AG20443 (cell line): ENCODE data around the gene TADA2B.

Experiments
- DNase-seq: peaks from one replicate; pipeline ENCODE4 v3.0.0; 2012; ENCODE audit warnings: low spot score, mixed read lengths

The TADA2B gene

GRCh38 chr4:7043284-7044136, at the start of gene TADA2B:
Gene TADA2B (plus strand): TSS chr4:7043372. CDS start chr4:7043580, 208 bp downstream.
- no peak for DNase-seq

- no peak for DNase-seq
Observed at GRCh38 chr4:6996481-6996880, 46.7 kb upstream of the TADA2B start.

DNA sequence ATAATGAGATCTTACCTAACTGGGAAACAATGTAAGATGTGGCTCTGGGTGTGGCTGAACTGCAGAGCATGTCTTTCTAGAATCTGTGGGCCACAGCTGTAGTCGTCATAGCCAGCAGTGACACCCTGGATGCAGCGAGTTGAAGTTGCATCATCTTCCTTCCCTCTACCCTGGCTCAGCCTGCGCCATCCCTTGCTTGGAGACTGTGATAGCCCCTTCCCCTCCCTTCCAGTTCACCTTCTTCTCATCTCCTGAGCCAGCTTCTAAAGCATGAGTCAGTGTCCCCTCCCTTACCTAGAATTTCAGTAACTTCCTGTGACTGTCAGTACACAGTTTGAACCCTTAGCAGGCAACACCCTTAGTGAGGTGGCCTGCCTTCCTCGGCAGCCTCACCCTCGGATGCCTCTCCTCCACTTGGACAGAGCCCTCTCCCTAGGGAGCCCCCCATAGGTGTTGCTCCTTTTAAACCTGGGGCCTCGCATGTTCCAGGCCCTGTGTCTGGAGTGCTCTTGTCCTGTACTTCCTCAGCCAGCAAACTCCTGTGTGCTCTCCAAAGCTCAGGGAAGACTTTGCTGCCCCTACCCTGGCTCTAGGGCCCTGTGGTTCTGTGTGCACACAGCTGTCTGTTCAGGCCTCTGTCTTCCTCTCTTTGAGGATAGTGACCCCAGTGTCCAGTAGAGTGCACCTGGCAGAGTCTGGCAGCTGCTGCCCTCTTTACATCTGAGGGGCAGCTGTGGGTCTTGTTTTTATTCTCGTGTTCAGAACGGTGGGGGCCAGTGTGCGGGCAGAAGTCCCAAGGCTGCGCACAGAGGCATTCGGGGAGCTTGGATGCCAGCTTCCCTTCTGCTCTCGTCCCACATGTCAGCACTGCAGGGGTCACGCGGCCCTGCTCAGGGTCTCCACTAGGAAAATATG, 43.7 kb upstream of the TADA2B start:
- peak; percentile 5 for DNase-seq

- peak; percentile 1 for DNase-seq
Observed at GRCh38 chr4:7000421-7001176, 42.6 kb upstream of the TADA2B start.

DNA sequence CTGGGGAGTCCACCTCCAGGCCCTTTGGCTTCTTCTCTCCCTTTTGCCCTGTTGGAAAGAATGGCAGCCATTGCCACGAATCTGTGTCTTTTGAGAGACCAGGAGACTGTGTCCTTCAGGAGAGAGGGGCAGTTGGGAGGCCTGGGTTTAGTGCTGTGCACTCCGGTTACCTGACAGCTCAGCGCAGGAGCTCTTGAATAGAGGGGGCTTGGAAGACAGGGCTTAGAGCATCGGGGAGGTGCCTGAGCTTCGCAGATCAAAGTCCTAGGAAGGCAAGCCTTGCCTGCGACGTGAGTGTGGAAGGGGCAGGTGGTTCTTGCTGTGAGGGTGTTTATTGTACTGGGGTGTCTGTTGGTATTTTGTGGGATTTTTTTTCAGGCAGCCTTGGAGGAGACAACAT, 41.9 kb upstream of the TADA2B start:
- DNase-seq, result peak; percentile 1

DNA sequence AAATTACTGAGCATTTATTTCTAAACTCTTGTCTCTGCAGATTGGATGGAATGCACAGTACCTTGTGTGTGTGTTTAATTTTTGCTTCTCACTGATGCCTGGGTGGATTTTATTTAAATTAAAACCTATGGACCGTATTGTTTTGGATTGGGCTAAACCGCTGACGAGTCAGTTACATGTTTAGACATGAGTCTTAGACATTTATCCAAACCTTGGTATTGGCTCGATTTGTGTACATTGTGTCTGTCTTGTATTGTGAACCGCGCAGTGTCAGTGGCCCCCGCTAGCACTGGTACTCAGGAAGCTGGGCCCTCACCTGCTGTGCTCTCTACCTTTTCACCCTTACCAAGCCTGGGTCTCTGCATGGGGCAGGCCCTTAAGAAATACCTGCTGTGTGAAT, 40.8 kb upstream of the TADA2B start:
- DNase-seq, result no peak

DNA sequence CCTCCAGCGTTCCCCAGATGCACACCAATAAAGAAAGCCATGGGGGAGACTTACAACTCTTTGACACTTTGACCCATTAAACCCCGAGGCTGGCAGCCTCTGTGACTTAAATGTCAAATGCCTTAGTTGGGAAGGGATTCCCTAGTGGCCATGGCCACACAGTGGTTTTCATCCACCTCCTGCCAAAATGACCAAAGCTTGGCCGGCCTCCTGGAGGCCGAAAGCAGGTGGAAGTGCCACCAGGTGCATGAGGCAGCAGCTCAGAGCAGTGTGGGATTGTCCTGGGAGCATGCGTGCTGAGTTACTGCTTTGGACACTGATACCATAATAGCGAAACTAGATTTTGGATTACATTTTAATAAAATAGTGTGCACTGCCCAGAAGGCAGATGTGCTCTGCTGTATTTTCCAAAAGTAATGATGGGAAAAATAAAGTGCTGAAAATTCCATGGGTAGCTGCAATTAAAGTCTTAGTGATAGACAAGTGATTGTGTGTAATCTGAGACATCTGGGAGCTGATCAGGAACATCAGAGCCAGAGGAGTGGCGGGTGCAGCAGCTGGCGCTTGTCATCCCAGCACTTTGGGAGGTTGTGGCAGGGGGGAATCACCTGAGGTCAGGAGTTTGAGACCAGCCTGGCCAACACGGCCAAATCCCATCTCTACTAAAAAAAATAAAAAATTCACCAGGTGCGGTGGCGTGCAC, 39.8 kb upstream of the TADA2B start:
- DNase-seq, result no peak

GRCh38 chr4:7003879-7004240, 39.3 kb upstream of the TADA2B start:
- no peak for DNase-seq

GRCh38 chr4:7004331-7004730, 38.8 kb upstream of the TADA2B start:
- DNase-seq, result no peak

DNA sequence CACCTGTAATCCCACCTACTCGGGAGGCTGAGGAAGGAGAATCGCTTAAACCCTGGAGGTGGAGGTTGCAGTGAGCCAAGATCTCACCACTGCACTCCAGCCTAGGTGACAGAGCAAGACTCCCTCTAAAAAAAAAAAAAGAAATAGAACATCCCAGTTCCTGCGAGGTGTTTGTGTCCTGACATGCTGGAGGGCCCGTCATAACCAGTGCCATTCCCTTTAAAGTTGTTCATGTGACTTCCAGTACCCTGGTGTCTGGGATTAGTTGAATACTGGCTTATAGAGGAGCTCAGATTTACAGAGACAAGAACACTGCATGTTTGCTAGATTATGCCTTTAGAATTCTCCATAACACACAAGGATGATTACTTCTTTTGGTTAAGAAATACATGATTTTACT, 37.6 kb upstream of the TADA2B start:
- DNase-seq, result no peak

- DNase-seq, result no peak
Observed at GRCh38 chr4:7006411-7006810, 36.8 kb upstream of the TADA2B start.

DNA sequence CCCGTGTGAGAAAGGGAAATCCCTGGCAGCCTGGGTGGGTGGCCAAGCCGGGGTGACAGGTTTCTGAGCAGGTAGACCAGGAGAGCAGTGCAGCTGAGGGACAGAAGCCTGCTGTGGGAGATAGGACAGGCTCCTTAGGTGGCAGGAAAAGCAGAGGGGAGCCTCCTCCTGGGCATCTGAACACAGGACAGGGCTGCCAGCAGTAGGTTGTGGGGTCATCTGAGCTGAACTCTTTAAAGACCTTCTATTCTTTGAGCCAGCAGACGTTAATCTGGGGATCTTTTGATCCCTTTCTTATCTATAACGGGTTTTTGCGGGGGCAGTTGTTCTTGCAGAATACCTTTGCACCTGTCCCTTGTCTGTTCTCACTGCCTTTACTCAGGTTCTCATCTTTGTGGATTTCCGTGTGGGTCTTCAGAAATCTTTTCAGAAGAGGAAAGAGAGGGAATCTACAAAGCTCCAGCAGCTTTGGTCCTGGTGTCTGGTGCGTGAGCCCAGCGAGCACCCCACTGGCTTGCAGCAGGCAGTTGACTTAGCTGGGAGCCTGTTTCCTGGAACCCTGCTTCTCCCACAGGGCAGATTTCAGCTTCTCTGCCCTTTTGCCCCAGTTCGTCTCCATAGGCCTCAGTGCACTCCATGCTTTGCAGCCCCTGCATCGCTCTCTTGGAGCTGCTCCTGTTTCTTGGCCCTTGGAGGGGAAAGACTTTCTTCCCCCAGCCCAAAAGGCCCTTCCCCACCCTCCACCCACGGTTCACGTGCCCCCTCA, 35.8 kb upstream of the TADA2B start:
- DNase-seq, result no peak

DNA sequence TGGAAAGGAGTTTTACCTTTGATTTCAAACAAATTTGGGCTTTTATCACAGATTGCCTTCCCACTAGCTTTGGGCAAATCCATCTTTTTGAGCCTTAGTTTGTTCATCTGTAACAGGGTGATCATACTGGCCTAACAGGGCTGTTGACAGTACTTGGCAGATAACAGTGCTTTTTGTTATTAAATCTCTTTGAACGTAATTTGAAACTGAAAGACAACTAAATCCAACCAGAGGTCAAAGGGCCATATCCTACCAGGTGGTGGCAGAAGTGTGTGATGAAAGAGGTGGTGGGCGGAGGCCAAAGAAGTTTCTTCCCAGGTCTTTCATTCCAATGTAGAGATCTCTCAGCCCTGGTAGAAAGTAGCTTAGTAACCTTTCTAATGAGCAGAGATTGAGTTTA, 35.2 kb upstream of the TADA2B start:
- no peak for DNase-seq

GRCh38 chr4:7009564-7009963, 33.6 kb upstream of the TADA2B start:
- DNase-seq, result no peak

DNA sequence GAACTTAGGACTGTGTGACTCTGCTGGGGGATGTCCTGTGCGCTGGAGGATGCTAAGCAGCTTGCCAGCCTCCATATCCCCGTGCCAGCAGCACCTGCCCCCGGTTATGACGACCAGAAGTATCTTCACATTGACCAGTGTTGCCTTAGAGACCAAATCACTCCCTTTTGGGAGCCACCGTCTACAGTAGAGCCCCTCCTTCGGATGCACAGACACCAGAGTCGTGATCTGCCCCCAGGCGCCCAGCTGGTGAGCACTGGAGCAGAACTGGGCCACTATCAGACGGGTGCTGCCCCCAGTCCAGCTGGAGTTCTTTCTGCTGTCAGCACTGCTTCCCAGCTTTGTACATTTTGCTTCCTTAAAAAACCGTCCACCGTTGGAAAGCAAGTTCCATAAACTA, 30.0 kb upstream of the TADA2B start:
- no peak for DNase-seq

DNA sequence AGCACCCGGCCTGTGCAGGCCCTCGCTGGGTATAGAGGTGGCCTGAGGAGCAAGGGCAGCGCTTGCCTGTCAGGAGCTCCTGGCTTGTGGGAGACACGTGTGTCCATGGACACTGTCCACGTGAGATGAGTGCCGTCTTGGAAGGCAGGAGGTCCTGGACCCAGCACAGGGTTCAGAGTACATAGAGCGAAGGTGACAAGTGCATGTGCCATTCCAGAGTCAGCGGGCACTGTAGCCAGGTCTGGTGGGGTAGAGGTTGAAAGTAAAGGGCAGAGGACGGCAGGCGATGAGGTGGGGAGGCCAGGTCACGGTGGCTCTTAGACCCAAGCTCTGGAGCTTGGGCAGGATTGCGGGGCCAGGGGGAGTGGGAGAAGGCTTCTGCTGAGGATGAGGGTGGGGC, 28.4 kb upstream of the TADA2B start:
- DNase-seq, result no peak

DNA sequence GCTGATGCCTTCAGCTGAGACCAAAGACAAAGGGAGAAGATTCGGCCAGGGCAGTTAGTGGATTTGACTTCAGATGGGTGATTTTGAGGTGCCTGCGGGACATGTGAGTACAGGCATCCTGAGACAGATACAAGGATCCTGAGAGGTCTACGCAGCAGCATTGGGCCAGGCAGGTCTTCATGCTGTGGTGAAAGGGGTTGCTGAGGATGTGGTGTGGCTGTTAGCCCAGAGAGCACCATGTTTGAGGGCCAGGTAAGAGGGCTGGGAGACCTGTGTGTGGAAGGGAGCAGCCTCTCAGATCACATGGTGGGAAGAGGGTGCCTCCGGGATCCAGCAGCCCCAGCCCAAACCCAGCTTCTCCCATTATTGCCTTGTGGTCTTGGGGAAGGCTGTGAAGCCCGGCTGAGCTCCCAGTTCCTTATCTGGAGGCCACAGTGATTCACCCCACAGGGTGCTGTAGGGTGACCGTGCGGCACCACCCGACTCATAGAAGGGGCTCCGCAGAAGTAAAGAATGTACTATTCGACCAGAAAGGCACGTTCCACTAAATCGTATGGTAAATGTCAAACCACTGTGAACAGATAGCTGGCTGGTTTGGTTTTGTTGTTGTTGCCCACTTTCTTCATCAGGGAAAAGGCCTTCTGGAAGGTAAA, 27.7 kb upstream of the TADA2B start:
- no peak for DNase-seq

DNA sequence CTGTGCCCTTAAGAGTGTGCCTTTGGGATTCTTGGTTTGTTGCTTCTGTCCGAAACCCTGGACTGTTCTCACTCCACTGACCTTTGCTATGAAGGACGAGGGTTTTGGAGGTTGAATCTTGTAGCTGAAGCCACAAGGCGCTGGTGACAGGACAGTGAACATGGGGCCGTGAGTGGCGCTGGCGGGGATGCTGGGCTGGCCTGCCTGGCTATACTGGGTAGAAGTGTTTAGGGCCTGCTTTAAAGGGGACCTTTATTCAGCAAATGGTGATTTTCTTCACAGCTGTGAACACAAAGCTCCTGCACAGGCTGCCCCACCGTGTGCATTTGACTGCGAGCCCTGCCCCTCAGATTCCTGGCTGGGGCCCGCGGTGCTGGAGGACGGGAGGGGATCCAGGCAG, 27.1 kb upstream of the TADA2B start:
- no peak for DNase-seq

DNA sequence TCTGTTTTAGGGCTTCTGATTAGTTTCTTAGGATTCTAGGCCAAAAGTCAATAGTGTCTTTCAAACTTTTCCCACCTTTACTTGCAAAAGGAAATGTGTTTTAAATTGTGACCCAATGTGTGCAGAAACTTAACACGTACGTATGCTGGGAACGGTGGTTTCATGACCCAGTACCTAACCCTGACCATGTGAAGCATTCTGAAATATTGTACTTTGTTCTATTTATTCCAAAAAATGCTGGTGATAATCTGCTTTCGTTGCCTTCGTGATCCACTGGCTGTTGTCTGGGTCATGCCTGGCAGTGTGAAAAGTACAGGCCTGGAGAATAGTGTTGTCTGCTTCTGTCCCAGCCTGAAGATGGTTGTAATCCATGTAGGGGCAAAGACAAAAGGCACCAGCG, 26.7 kb upstream of the TADA2B start:
- no peak for DNase-seq

GRCh38 chr4:7017446-7018048, 25.6 kb upstream of the TADA2B start:
- no peak for DNase-seq
